A673 (cell line): Measurements from ENCODE around the gene CWH43.

Source experiments
- CTCF ChIP-seq: fragments of 300-800, 200-600 bp; sonication (generic); conservative IDR thresholded peaks from 2 replicates; pipeline ENCODE4 v1.5.1; 2017; ENCODE audit warnings: low read depth, mild to moderate bottlenecking, antibody characterized with exemption, low read length, moderate library complexity, mixed read lengths
- EZH2 ChIP-seq: fragments of 200-600 bp; sonication (generic); IDR thresholded peaks from 2 replicates; pipeline ENCODE4 v1.6.1; 2017; ENCODE audit warnings: borderline replicate concordance, low read depth, mild to moderate bottlenecking, mixed read lengths, antibody characterized with exemption, low read length; ENCODE audit not compliant: poor library complexity, severe bottlenecking

DNA sequence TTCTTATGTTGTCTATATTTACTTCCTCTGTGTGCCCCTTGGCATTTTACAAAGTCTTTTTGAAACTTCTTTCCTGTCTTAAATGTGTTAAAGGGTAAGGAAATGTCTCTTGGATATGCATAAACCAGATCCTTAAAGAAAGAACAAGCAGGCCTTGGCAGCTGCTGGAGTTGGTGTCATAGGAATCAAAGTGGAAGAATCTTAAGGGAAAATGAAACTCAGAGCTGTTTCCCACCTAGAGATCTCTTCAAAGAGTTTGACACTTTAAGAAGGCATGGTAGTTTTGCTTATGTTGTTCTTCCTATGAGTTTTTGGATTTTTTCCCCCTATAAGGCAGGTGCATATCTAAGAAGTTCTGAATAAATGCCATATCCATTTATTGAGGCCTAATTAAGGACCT lies 37.0 kb upstream of the CWH43 start:
- TF ChIP-seq CTCF (no peak), EZH2 (no peak)
